ENCODE results near the gene REX1BD.
A peak's percentile ranks its signal among the peaks of the same experiment; 100 is the strongest.
"Not testable (repeated sequence)": the region's sequence is repeated elsewhere in the genome, so short reads cannot be mapped to it uniquely, and the experiment has no call there.

Gene REX1BD

DNA sequence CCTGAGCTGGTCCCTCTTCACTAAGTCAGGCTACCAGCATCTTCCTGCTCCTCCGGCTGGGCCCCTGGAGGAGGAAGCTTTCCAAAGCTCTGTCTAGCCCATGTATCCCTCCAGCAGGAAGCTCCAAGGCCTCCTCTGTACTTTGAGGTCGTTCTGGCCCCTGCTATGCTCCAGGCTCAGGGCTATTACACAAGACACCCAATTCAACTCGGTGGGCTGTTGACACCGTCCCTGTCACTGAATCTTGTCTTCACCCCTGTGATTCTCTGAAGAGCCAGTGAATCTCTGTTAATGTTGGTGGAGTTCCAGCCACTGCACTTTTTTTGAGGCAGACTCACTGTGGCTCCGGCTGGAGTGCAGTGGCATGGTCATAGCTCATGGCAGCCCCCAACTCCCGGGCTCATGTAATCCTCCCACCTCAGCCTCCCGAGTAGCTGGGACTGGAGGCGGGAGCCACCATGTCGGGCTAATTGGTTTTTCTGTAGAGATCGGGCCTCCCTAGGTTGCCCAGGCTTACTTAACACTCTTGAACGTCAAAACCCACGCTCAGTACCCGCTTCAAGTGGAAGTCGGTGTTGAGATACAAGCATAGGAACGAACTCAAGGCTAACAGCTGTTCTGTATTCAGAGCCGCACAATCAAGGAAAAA lies 512 bp upstream of the REX1BD start:
- Histone ChIP-seq H3K79me2 (no peaks in the 10 kb centered on the region), H3K36me3 (ENCODE audit: control insufficient read depth, insufficient read depth, low read length) (no peaks in the 10 kb centered on the region), H3K27me3 (ENCODE audit: control insufficient read depth, insufficient read depth, low read length) (no peaks in the 10 kb centered on the region), H3K4me2 (ENCODE audit: low read length) (peak overlapping the region; percentile 72), H3K4me1 (no peaks in the 10 kb centered on the region), H2AFZ (peak overlapping the region; percentile 99), H3K9me3 (ENCODE audit: control insufficient read depth, low read length) (no peaks in the 10 kb centered on the region), H3K4me3 (ENCODE audit: low read depth, low read length) (peak overlapping the region; percentile 73), H3K27ac (peak overlapping the region; percentile 74), H3K9ac (no peak overlapping the region)
- TF ChIP-seq, protein P1, sequence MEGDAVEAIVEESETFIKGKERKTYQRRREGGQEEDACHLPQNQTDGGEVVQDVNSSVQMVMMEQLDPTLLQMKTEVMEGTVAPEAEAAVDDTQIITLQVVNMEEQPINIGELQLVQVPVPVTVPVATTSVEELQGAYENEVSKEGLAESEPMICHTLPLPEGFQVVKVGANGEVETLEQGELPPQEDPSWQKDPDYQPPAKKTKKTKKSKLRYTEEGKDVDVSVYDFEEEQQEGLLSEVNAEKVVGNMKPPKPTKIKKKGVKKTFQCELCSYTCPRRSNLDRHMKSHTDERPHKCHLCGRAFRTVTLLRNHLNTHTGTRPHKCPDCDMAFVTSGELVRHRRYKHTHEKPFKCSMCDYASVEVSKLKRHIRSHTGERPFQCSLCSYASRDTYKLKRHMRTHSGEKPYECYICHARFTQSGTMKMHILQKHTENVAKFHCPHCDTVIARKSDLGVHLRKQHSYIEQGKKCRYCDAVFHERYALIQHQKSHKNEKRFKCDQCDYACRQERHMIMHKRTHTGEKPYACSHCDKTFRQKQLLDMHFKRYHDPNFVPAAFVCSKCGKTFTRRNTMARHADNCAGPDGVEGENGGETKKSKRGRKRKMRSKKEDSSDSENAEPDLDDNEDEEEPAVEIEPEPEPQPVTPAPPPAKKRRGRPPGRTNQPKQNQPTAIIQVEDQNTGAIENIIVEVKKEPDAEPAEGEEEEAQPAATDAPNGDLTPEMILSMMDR (IDR thresholded peaks at IDR 0.05) = no peak

DNA sequence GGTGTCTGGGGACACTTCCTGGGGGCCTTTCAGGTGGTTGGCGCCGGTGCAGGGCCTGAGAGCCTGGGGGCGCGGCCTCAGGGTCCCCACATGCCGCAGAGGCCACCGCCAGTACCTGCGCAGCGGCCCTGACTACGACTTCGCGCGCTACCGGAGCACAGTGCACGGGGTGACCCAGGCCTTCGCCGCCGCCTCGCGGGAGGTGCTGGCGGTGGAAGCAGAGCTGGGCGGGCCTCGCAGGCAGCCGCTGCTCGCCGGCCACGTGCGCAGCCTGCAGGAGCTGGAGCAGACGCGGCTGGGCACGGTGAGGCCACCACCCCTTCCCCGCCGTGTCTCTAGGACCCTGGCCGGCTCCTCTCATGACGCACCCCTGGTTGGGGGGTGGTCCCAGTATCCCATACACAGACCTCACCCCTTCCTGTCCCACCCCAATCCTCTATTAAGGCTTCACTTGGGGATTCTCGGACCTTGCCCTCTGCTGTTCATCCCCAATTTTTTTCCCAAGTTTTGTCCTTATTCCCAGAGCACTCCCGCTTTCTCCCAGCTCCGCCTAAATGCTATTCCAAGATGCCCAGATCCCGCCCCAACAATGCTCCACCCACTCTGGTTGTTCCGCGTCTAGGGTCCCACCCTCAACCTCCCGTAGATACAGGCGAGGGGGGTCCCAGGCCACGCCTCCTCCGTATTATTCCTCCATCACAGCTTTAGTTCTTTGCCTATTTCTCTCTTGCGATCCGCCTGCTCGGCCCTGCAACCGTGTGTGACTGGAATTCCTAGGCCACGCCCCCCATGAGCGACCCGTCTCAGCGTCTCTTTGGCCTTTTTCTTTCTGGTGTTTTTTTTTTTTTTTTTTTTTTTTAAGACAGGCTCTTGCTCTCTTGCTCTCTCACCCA lies 1.0 kb downstream of the REX1BD start:
- TF ChIP-seq, protein P1 (IDR thresholded peaks at IDR 0.05) = no peak
- Histone ChIP-seq H3K4me3 (ENCODE audit: low read depth, low read length) (peak overlapping the region; percentile 73), H3K4me2 (ENCODE audit: low read length) (peak overlapping the region; percentile 72), H3K27me3 (ENCODE audit: control insufficient read depth, insufficient read depth, low read length) (no peaks in the 10 kb centered on the region), H3K9ac (peak overlapping the region; percentile 64), H3K9me3 (ENCODE audit: control insufficient read depth, low read length) (no peaks in the 10 kb centered on the region), H3K4me1 (peaks cover under 1% of the 10 kb centered on the region), H3K36me3 (ENCODE audit: control insufficient read depth, insufficient read depth, low read length) (no peaks in the 10 kb centered on the region), H3K27ac (peak overlapping the region; percentile 74), H3K79me2 (no peaks in the 10 kb centered on the region), H2AFZ (peak overlapping the region; percentile 99)

- Histone ChIP-seq H3K4me2 (ENCODE audit: low read length) (no peak overlapping the region), H3K27ac (no peak overlapping the region), H3K9ac (no peak overlapping the region), H3K36me3 (ENCODE audit: control insufficient read depth, insufficient read depth, low read length) (no peaks in the 10 kb centered on the region), H3K4me1 (peaks cover 5% of the 10 kb centered on the region), H3K79me2 (no peaks in the 10 kb centered on the region), H3K9me3 (ENCODE audit: control insufficient read depth, low read length) (no peaks in the 10 kb centered on the region), H3K27me3 (ENCODE audit: control insufficient read depth, insufficient read depth, low read length) (no peaks in the 10 kb centered on the region), H3K4me3 (ENCODE audit: low read depth, low read length) (no peak overlapping the region), H2AFZ (no peak overlapping the region)
- TF ChIP-seq, protein P1 (IDR thresholded peaks at IDR 0.05) = no peak
Observed at GRCh38 chr19:18590273-18591272, 2.0 kb downstream of the REX1BD start.

GRCh38 chr19:18591735-18592385 lies 3.3 kb downstream of the REX1BD start:
- Histone ChIP-seq H3K4me1 (peaks cover 5% of the 10 kb centered on the region), H3K4me2 (ENCODE audit: low read length) (no peak overlapping the region), H3K4me3 (ENCODE audit: low read depth, low read length) (no peak overlapping the region), H2AFZ (no peak overlapping the region), H3K79me2 (no peaks in the 10 kb centered on the region), H3K9me3 (ENCODE audit: control insufficient read depth, low read length) (no peaks in the 10 kb centered on the region), H3K27ac (no peak overlapping the region), H3K9ac (no peak overlapping the region), H3K36me3 (ENCODE audit: control insufficient read depth, insufficient read depth, low read length) (no peaks in the 10 kb centered on the region), H3K27me3 (ENCODE audit: control insufficient read depth, insufficient read depth, low read length) (no peaks in the 10 kb centered on the region)
- TF ChIP-seq, protein P1 (IDR thresholded peaks at IDR 0.05) = no peak

DNA sequence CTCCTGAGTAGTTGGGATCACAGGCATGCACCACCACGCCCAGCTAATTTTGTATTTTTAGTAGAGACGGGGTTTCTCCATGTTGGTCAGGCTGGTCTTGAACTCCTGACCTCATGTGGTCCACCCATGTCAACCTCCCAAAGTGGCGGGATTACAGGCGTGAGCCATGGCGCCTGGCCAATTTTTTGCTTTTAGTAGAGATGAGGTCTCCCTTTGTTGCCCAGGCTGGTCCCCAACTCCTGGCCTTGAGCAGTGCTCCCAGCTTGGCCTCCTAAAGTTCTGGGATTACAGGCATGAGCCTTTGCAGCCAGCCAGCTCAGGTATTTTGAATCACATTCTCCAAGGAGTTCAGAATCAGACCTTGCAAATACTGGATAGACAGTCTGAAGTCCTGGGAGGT lies 4.1 kb downstream of the REX1BD start:
- H3K4me3 ChIP-seq (ENCODE audit: low read depth, low read length) = not testable (repeated sequence)

More for the DNA sequence above, 4.1 kb downstream of the REX1BD start:
- not testable (repeated sequence) for H3K9me3 ChIP-seq (ENCODE audit: control insufficient read depth, low read length); H3K4me2 ChIP-seq (ENCODE audit: low read length); H3K4me1 ChIP-seq; H3K9ac ChIP-seq; H3K27ac ChIP-seq; H3K36me3 ChIP-seq (ENCODE audit: control insufficient read depth, insufficient read depth, low read length); H3K79me2 ChIP-seq; H3K27me3 ChIP-seq (ENCODE audit: control insufficient read depth, insufficient read depth, low read length); H2AFZ ChIP-seq
